Cardiac fibroblast (primary cell): Measurements from ENCODE around the gene HMCN1.
A peak's percentile ranks its signal among the peaks of the same experiment; 100 is the strongest.

Experiments
- DNase-seq, 2 donors: peaks; one replicate each; pipeline versions ENCODE4 v3.0.0 to v3.0.0-alpha.2; 2010; ENCODE audit warnings: low read depth in 2 of 2
- H3K4me3 ChIP-seq, 2 donors: replicated peaks in 1 of 2; 1 replicate in 1 of 2; 2 replicates in 1 of 2; pipeline ENCODE4 v1.5.1; 2011; ENCODE audit warnings: low read depth in 2 of 2, low read length in 2 of 2, mild to moderate bottlenecking in 2 of 2, moderate library complexity in 1 of 2
- TF ChIP-seq, protein P1 (sequence below): IDR thresholded peaks from one replicate; pipeline ENCODE4 v1.5.1; 2011; ENCODE audit warnings: low read depth, mild to moderate bottlenecking, low read length, inconsistent platforms

The HMCN1 gene

DNA sequence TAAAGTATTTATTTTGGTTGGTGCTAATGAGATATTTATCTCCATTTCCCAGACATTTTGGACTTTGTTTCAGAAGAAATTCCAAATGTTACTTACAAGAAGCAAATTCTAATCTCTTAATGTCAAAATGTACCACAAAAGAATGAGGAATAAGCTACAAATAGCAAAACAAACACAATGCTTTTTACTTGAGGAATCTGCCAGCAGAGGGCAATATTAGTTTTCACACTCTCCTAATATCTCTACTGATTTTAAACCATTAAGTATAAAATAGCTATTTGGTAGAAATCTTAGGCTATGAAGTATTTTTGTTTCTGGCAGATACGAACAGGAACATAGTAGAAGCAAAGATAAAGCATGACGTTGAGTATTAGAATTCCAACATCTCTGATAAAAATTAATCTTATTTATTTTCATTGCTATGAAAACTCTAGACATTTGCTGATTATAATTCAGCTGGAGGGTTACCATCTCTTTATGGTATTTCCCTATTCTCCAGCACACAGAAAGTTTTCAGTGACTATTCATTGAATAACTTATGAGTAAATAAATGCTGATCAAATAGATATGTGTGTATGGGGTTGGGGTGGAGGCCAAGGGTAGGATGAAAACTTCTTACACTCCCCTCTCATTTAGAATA lies 13.4 kb upstream of the HMCN1 start:
- TF ChIP-seq, protein P1, sequence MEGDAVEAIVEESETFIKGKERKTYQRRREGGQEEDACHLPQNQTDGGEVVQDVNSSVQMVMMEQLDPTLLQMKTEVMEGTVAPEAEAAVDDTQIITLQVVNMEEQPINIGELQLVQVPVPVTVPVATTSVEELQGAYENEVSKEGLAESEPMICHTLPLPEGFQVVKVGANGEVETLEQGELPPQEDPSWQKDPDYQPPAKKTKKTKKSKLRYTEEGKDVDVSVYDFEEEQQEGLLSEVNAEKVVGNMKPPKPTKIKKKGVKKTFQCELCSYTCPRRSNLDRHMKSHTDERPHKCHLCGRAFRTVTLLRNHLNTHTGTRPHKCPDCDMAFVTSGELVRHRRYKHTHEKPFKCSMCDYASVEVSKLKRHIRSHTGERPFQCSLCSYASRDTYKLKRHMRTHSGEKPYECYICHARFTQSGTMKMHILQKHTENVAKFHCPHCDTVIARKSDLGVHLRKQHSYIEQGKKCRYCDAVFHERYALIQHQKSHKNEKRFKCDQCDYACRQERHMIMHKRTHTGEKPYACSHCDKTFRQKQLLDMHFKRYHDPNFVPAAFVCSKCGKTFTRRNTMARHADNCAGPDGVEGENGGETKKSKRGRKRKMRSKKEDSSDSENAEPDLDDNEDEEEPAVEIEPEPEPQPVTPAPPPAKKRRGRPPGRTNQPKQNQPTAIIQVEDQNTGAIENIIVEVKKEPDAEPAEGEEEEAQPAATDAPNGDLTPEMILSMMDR, result peak; percentile 54
- peak; percentile 78 to 90 for DNase-seq

DNA sequence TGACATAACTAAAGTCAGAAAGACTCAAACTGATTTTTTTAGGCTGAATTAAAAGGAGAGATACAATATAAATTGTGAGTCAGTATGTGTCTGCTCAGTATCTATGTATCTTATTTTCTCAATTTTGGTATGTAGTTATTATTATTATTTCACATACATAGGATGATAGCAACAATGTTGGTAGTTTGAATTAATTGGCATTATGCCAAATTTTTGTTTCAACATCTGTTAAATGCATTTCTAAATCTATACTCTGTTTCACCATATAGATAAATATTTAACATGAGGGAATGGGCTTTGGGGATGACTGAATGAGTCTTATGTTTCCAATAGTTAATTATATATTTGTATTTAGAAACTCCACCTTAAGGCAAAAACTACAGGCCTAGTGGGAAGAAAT lies 12.6 kb upstream of the HMCN1 start:
- DNase-seq, result no peak
- no peak overlapping the region for H3K4me3 ChIP-seq
- TF ChIP-seq, protein P1, result no peak

More for the DNA sequence above, 13.4 kb upstream of the HMCN1 start:
- no peak overlapping the region for H3K4me3 ChIP-seq

DNA sequence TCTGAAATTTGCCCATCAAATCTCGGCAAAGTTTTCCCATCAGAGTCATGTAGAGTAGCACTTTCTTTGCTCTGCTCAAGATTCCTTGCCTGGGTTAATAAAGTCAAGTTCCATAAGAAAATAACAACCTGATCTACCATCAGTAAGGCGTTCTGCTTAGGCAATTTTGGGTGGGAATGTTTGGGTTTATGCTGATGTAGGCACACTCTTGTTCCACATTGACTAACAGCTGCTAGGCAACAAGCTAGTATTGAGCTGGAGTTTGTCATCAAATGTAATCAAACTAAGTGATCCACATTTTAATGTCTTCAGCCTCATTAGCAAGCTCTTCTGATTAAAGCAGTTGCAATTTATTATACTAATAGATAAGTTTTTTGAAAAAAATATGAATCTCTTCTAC lies 12.1 kb upstream of the HMCN1 start:
- DNase-seq, result no peak
- TF ChIP-seq, protein P1, result no peak
- H3K4me3 ChIP-seq, result no peak overlapping the region

DNA sequence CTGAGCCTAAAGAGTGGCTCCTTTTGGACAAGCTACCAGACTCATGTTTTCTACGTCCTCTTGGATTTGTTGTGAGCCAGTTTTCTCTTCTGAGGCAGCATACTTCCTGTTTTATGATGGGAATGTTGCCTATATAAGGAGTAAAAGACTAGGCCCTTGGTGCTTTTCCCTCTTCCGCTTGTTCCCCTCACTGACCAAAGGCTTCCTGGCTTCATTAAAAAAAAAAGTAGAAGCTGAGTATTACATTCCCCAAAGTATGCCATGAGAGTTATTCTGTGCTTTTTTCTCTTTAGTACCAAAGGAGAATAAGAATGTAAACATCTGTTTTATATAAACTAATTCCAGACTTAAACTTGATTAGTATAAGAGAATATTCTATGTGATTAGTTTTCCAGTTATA lies 6.5 kb upstream of the HMCN1 start:
- TF ChIP-seq, protein P1, result no peak
- no peak overlapping the region for H3K4me3 ChIP-seq
- no peak for DNase-seq

DNA sequence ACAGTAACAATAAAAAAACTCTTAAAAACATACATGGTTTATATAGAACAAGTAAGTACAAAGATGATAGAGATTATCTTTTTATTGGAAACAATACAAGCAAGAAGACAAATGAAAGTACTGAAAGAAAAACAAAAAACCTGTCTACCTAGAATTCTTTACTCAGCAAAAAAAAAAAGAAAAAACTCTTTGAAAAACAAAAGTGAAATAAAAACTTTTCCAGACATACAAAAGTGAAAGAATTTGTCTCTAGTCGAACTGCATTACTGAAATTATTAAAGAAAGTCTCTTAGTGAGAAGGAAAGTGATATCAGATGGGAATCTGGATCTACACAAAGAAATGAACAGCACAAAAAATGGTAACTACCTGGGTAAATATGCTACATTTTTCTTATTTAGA lies 2.7 kb upstream of the HMCN1 start:
- TF ChIP-seq, protein P1, result no peak
- DNase-seq, result no peak
- no peak overlapping the region for H3K4me3 ChIP-seq

DNA sequence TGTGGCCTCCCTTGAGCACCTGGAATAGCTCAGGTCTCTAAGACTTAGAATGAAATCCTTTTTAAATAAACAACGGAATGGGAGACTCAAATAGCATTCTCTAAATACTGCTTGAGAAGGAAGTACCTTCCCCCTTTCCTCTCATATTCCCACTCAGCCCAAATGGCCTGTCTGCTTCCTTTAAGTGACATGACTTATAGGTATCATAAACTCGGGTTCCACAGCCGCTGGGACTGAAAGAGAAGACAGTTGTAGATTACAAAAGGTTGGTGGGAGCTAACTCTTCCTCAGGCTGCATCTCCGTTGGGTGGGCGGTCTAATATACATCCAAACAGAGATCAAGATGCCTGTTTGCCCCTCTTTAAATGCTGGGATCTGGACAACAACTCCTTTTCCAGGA lies 1.2 kb upstream of the HMCN1 start:
- TF ChIP-seq, protein P1, result no peak
- DNase-seq, result no peak
- no peak overlapping the region for H3K4me3 ChIP-seq
